ENCODE data around the gene TMX1.

DNA sequence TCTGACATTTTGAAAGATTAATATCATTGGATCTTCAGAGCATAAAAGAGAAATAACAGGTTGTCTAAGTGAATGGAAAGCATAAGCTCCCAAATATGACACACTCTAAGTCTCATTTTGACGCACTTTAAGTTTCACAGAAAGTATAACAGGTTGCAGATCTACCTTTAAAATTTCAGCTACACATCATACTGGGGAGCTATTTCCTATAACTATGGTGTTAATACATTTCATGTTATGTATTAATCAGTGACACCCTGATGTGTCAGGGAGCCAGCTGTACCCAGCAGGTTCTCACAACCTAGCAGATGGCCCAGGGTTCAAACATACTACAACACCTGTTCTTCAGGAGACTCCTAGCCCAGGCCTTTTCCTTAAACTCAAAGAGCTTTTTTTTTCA lies 31.1 kb upstream of the TMX1 start:
- TF ChIP-seq, protein P1, sequence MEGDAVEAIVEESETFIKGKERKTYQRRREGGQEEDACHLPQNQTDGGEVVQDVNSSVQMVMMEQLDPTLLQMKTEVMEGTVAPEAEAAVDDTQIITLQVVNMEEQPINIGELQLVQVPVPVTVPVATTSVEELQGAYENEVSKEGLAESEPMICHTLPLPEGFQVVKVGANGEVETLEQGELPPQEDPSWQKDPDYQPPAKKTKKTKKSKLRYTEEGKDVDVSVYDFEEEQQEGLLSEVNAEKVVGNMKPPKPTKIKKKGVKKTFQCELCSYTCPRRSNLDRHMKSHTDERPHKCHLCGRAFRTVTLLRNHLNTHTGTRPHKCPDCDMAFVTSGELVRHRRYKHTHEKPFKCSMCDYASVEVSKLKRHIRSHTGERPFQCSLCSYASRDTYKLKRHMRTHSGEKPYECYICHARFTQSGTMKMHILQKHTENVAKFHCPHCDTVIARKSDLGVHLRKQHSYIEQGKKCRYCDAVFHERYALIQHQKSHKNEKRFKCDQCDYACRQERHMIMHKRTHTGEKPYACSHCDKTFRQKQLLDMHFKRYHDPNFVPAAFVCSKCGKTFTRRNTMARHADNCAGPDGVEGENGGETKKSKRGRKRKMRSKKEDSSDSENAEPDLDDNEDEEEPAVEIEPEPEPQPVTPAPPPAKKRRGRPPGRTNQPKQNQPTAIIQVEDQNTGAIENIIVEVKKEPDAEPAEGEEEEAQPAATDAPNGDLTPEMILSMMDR (conservative IDR thresholded peaks at IDR 0.05 in 1 of 2, IDR thresholded peaks at IDR 0.05 in 1 of 2; ENCODE audit: low read depth in 1 of 2, low read length in 2 of 2): no peak
- TF ChIP-seq EZH2 (IDR thresholded peaks at IDR 0.05; ENCODE audit: low read length, missing control alignments): no peak
